Activated CD4-positive, alpha-beta T cell treated with anti-CD3 and anti-CD28 coated beads for 24 hours (primary cell): Measurements from ENCODE around the gene TMEM184A.

ENCODE experiments used
- DNase-seq, 2 donors: peaks; one replicate each; pipeline ENCODE4 v3.0.0-alpha.2; 2020; ENCODE audit warnings: low read depth in 2 of 2

The TMEM184A gene

DNA sequence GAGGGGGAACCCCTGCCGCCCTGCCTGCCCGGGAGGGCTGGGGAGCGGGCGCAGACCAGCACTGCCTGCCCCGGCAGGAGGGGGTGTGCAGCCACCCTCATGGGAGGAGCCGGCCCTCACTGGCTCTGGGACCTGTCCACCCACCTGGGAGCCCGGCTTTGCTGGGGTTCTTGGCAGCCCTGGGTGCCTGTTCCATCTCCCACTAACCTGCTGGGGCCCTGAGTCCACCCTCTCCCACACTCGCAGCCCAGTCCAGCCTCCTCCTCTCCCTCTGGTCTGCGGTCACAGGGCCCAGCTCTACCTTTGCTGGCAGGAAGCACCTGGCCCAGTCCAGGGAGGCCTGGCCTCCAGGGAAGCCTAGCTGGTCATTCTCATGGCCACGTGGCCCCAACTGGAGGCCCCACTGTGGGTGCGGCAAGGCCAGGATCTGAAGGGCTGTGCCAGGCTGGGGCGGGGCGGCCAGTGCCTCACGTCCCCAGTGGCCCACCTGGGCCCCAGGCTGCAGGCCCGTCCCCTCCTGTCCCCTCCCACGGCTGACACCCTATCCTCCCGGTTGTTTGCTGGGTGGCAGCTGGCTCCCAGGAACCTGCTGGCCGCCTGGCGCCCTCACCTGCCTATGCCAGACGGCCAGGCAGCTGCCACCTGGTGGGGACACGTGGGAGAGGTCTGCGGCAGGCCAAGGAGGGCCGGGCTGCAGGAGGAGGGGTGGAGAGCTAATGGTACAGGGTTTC, at the start of gene TMEM184A:
TSS of gene TMEM184A (minus strand) at position 393 of the 731 bp plus-strand sequence. CDS start 721 bp downstream, outside the sequence.
- DNase-seq: peak in 1 of 2 donors; percentile 28

DNA sequence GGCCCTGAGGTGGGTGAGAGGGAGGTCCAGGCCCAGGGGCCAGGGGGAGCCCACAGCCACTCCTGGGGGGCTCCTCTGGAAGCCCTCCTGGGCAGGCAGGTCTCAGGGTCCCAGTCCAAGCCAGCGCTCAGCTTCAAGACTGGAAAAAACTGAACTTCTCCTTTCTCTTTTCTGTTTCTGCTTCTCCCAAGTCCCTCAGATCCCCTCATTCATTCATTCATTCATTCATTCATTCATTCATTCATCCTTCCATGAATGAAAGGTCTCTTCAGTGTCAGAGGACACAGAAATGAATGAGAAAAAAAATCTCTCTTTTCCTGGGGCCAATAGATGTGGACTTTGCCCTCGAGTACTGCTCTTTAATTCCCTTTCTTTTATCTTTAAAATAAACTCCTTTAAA, 48.4 kb upstream of the TMEM184A start:
- no peak for DNase-seq

DNA sequence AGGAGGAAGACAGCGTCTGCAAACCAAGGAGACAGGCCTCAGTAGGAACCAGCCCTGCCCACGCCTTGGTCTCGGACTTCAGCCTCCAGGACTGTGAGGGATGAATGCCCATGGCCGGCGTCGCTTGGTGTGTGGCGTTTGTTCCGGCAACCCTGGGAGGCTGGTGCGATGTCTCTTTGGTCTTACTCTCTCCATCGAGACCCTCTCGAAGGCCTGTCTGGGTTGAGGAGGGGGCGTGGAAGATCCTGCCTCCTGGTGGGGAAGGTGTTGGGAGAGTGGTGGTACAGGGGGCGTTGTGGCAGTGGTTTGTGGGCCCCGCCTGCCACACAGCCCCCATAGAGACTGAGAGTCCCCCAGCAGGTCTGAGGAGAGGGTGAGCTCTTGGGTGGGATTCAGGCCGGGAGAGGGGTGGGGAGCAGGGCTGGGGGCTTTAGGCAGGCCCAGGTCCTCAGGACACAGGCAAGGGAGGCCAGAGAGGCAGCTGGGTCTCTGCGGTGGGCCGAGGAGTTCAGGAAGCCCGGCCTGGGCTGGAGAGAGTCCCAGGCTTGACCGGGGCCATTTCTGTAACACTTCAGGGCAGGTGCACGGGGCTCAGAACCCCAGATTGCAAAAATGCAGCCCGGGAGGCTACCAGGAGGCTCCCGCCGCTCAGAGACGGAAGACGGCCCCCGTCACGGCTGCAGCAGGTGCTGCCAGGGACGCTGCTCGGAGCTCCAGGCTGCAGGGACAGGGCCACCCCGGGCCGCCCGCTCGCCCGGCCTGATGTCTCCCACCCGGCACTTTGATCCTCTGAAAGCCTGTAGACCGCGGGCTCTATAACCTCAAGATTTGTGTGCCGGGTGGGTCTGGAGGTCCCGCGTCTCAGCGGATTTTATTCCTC, 47.6 kb upstream of the TMEM184A start:
- no peak for DNase-seq

DNA sequence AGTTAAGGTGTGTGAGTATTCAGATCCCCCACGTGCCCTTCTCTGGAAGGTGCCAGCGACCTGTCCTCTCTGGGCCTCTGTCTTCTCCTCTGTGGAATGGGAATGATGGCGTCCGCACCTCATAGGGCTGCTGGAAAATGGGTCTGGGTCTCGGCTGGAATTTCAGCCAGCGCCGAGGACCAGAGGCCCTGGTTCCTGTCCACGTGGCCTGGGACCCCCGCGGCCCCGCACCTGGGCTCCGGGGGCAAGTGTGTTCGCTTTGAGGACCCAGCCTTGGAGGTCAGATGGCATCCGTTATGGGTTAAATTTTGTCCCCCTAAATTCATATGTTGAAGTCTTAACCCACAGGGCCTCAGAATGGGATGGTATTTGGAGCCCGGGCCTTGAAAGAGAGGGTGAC, 46.4 kb upstream of the TMEM184A start:
- DNase-seq: no peak

GRCh38 chr7:1601956-1602355, 46.0 kb upstream of the TMEM184A start:
- no peak for DNase-seq

GRCh38 chr7:1599640-1600395, 43.8 kb upstream of the TMEM184A start:
- no peak for DNase-seq

- DNase-seq: no peak
Observed at GRCh38 chr7:1598961-1599639, 43.1 kb upstream of the TMEM184A start.

GRCh38 chr7:1598286-1598685, 42.3 kb upstream of the TMEM184A start:
- no peak for DNase-seq

GRCh38 chr7:1597791-1598190, 41.8 kb upstream of the TMEM184A start:
- no peak for DNase-seq

GRCh38 chr7:1597066-1597760, 41.2 kb upstream of the TMEM184A start:
- DNase-seq: no peak

- no peak for DNase-seq
Observed at GRCh38 chr7:1596181-1597043, 40.4 kb upstream of the TMEM184A start.

DNA sequence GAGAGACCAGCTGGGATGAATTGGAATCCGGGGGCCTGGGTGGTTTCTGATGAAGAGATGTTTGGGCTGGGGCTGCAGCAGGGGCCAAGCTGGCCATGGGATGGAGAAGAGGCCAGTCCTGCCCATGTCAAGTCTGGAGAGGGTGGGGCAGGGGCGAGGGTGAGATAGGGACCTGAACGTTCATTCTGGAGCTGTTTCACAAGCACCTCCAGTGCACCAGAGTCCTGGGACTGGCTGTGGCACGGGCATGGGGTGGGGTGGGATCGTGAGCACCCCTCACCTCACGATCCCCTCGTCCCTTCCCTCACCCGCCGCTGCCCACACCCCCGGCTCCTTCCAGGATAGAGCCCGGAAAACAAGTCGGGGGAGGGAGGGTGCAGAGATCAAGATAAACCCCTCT, 39.6 kb upstream of the TMEM184A start:
- DNase-seq: no peak

DNA sequence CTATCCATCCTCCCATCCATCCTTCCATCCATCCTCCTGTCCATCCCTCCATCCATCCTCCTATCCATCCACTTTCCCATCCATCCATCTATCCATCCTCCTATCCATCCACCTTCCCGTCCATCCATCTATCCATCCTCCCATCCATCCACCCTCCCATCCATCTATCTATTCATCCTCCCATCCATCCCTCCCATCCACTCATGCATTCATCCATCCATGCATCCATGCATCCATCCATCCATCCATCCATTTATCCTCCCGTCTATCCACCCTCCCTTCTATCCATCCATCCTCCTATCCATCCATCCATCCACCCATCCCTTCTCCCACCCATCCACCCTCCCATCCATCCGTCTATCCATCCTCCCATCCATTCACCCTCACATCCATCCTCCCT, 39.0 kb upstream of the TMEM184A start:
- DNase-seq: no peak

- no peak for DNase-seq
Observed at GRCh38 chr7:1593904-1594421, 38.0 kb upstream of the TMEM184A start.

- no peak for DNase-seq
Observed at GRCh38 chr7:1593091-1593866, 37.3 kb upstream of the TMEM184A start.

DNA sequence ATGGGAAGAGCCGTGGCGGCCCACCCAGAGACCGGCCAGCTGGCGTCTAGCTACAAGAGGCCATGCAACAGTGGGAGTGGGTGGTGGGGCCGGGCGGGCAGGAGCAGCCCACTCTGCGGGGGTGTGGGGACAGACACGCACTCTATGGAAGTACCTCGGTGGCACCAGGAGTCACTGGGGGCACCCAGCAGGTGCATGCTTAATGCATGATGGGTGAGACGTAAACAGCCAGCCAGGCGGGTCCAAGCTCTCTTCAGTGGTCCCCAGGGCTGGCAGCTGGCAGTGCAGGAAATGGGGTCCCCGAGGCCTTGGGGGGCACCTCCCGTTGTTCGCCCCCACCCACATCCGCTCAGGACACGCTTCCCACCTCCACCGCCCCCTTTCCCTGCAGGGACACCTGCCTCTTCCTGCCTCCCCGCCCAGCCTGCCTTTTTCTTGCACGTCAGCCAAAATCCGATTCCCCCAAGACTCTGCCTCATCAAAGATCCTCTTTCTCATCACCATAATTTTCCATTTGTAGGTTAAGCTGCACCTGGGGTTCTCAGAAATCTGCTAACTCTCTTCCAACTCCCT, 36.4 kb upstream of the TMEM184A start:
- DNase-seq: no peak

DNA sequence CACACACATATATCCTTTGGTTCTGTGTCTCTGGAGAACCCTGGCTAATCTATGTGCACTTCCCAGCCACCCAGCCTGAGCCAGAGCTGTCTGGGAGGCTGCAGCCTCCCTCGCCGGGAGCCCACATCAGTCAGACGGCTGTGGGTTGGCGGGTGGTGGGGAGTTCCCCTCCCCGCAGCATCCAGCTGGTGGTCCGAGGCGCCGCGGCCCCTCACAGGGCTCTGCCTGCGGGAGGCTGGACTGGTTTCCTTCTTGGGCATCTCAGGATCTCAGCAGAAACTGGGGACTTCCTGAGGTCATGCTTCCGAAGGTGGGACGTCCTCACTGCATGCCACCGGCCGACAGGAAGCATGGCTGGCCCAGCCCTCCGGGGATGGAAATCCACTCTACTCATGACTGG, 35.9 kb upstream of the TMEM184A start:
- no peak for DNase-seq

DNA sequence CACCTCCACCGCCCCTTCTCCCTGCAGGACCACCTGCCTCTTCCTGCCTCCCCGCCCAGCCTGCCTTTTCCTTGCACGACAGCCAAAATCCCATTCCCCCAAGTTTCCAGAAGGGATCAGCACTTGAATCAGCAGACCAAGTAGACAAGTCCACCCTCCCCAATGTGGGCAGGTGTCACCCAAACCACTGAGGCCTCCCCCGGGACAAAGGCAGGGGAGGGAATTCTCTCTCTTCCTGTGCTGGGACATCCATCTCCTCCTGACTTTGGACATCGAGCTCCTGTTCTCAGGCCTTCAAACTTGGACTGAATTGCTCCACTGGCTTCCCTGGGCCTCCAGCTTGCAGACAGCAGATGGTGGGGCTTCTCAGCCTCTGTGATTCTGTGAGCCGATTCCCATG, 35.4 kb upstream of the TMEM184A start:
- no peak for DNase-seq

DNA sequence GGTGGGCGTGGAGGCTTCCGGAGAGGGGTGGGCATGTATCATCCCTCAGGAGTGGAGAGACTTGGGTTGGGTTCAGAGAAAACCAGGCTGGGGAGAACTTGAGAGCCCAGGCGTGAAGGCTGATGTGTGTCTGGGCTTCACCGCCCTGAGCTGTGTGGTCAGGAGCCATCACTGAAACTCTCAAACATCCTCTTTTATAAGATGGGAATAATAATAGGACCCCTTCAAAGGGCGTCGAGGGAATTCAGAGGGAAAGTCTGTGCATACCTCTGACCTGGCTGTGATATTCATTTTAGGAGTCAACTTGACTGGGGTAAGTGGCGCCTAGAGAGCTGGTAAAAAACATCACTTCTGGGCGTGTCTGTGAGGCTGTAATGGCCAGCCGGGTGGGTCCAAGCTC, 34.9 kb upstream of the TMEM184A start:
- DNase-seq: no peak
